Measurements from ENCODE around the gene ELF5. TPM values are rescaled to one million over a fixed set of nuclear protein-coding genes. Genes with fewer than 3 reads are reported as not detected.

The ELF5 gene
- polyA plus RNA-seq, 6 donors from 2014 or later, result not detected

DNA sequence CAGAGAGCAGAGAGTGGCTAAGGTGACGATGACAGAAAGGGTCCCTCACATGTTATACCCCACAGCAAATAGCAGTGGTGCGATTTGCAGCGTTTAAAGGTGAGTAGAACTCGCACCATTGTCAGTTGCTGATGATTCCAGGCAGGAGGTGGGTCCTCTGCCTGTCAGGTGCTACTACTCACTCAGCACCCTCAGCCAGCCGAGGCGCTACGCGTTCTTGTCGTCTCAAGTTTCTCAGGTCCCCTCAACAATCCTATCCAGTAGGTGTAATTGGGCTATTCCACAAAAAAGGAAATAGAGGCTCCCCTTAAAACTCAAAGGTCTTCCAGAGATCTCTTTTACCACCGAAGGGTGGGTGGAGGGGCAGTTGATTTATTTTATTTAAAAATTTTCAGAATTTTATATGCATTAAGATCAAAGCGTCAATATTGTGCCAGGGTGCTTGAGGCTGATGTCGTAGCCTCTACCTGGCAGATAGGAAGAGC, 18.3 kb downstream of the ELF5 start:
- DNase-seq, result no peak
- no peaks in the 10 kb centered on the region for H3K36me3 Mint-ChIP-seq
- no peaks in the 10 kb centered on the region for H3K9me3 Mint-ChIP-seq
- H3K4me1 Mint-ChIP-seq, result no peaks in the 10 kb centered on the region
- H3K4me3 Mint-ChIP-seq, result no peak overlapping the region
- ATAC-seq (ENCODE audit: low read depth in 2 of 2), result no peak
- no peak overlapping the region for H3K27ac Mint-ChIP-seq
- peaks cover 6 to 22% (median 10%) of the 10 kb centered on the region in 3 donors for H3K27me3 Mint-ChIP-seq

DNA sequence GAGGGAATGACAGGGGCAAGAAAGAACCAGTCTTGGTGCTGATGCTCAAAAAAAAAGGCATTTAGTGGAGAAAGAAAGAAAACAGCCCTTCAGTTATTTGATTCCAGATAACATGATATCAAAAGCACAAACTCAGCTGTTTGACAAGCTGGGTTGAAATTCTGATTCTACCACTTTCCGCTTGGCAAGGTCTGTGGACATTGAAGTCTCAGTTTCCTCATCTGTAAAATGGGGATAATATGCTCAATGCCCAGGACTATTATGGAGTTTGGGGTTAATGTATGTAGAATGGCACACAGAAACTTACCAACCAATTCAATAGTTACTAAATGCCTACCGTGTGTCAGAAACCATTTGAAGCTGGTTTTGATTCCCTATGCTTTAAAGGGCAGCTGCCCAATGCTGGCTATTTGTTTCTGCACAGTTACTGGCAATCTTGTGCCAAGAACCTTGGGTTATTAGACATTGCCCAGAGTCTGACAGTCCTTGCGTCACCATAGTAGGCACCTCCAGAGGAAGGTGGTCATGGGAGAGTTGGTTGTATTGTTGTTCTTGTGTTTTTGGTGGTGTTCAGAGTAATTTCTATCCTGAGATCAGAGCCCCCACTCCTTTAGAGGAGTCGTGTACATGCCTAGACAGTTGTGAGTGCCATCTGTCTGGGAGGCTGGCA, 19.5 kb downstream of the ELF5 start:
- no peaks in the 10 kb centered on the region for H3K9me3 Mint-ChIP-seq
- DNase-seq, result no peak

GRCh38 chr11:34493468-34493867, 20.1 kb downstream of the ELF5 start:
- no peak for ATAC-seq (ENCODE audit: low read depth in 2 of 2)
- no peaks in the 10 kb centered on the region for H3K9me3 Mint-ChIP-seq
- H3K4me1 Mint-ChIP-seq, result no peaks in the 10 kb centered on the region
- DNase-seq, result no peak
- no peaks in the 10 kb centered on the region for H3K36me3 Mint-ChIP-seq
- peaks cover 3 to 15% (median 6%) of the 10 kb centered on the region in 3 donors for H3K27me3 Mint-ChIP-seq
- no peak overlapping the region for H3K4me3 Mint-ChIP-seq
- H3K27ac Mint-ChIP-seq, result no peak overlapping the region

More for the DNA sequence above, 19.5 kb downstream of the ELF5 start:
- Mint-ChIP-seq H3K4me1 (no peaks in the 10 kb centered on the region), H3K4me3 (no peak overlapping the region), H3K36me3 (no peaks in the 10 kb centered on the region), H3K27me3 (peaks cover 3 to 15% (median 6%) of the 10 kb centered on the region in 3 donors), H3K27ac (no peak overlapping the region)
- ATAC-seq (ENCODE audit: low read depth in 2 of 2), result no peak

DNA sequence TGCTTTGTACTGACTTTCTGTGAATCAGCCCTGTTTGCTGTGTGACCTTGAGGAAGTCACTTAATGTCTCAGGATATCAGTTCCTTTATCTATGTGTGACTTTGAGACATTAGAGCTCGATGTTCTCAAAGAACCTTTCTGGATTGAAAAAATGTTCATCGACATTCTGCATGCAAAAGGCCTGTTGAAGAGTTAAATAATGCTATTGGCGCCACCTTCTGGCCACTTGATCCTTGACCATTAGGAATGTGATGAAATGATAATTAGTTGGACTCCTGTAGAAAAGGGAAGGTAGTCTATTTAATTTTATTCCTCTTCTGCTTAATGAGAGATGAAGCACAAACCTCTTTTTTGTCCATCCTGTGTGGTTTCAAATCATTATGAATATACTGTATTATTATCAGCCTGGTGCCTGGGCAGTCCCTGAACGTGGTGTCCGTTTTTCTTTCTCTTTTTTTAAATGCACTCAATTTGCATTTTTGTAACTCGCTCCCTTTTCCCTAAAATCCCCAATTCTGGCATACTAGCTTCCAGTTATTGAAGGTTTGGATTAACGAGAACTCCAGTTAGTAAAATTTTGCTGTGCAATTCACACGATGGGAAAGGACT, 20.7 kb downstream of the ELF5 start:
- peak overlapping the region in 1 of 6 donors; percentile 5 for H3K27ac Mint-ChIP-seq
- H3K36me3 Mint-ChIP-seq, result no peaks in the 10 kb centered on the region
- H3K9me3 Mint-ChIP-seq, result no peaks in the 10 kb centered on the region
- DNase-seq, result peak; percentile 28
- no peaks in the 10 kb centered on the region for H3K4me1 Mint-ChIP-seq
- ATAC-seq (ENCODE audit: low read depth in 2 of 2), result no peak
- H3K27me3 Mint-ChIP-seq, result peaks cover 3 to 15% (median 6%) of the 10 kb centered on the region in 3 donors
- no peak overlapping the region for H3K4me3 Mint-ChIP-seq

DNA sequence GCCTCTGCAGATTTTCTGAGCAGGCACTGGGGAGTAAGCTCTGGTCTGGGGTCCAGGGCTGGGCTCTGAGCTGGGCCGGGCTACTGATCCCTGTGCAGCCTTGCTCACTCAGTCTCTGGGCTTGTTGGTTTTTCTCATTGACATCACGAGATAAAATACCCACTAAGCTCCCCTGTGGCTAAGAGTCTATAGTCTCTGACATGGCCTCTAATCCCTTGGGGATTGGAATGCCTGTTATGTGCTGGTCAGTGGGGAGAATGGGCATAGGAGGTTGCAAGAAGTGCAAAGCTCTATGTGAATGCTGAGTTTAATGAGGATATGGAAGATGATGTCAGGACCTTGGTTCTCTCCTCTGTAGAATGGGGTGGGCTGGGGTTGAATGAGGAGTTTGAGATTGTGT, 23.3 kb downstream of the ELF5 start:
- H3K4me3 Mint-ChIP-seq, result no peak overlapping the region
- H3K4me1 Mint-ChIP-seq, result no peaks in the 10 kb centered on the region
- DNase-seq (no peak), ATAC-seq (ENCODE audit: low read depth in 2 of 2) (no peak)
- no peaks in the 10 kb centered on the region for H3K36me3 Mint-ChIP-seq
- H3K9me3 Mint-ChIP-seq, result no peaks in the 10 kb centered on the region
- peaks cover 3 to 8% (median 6%) of the 10 kb centered on the region in 3 donors for H3K27me3 Mint-ChIP-seq
- peak overlapping the region in 1 of 6 donors; percentile 26 for H3K27ac Mint-ChIP-seq

- Mint-ChIP-seq H3K4me1 (no peaks in the 10 kb centered on the region), H3K9me3 (no peaks in the 10 kb centered on the region), H3K27ac (no peak overlapping the region), H3K36me3 (no peaks in the 10 kb centered on the region), H3K4me3 (no peak overlapping the region), H3K27me3 (no peaks in the 10 kb centered on the region)
- ATAC-seq (ENCODE audit: low read depth in 2 of 2) (no peak), DNase-seq (no peak)
These were observed 24.6 kb downstream of the ELF5 start for GRCh38 chr11:34488855-34489557.

DNA sequence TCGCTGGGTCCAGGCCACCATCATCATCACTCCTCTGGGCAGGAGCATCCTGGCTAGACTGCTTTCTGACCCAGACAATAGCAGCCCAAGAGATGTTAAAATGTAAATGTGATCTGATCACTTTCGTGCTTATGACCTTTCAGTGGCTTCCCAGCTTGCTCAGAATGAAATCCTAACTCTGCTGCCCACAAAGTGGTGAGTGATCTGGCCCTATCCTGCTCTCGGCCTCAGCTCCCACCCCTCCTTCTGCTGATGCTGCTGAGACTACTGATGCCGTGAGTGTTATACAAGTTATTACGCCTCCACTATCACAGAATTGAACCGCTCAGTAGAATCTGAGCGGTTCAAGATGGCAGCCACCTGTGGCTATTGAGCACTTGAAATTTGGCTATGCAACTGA, 26.2 kb downstream of the ELF5 start:
- ATAC-seq (ENCODE audit: low read depth in 2 of 2), result no peak
- no peaks in the 10 kb centered on the region for H3K4me1 Mint-ChIP-seq

GRCh38 chr11:34483106-34483874, 30.3 kb downstream of the ELF5 start:
- no peaks in the 10 kb centered on the region for H3K9me3 Mint-ChIP-seq
- no peaks in the 10 kb centered on the region for H3K4me1 Mint-ChIP-seq
- no peak overlapping the region for H3K4me3 Mint-ChIP-seq
- H3K27me3 Mint-ChIP-seq, result peaks cover 0 to 4% (median 0%) of the 10 kb centered on the region in 3 donors
- H3K36me3 Mint-ChIP-seq, result no peaks in the 10 kb centered on the region
- DNase-seq (no peak), ATAC-seq (ENCODE audit: low read depth in 2 of 2) (no peak)
- no peak overlapping the region for H3K27ac Mint-ChIP-seq

More for the DNA sequence above, 26.2 kb downstream of the ELF5 start:
- no peaks in the 10 kb centered on the region for H3K36me3 Mint-ChIP-seq
- no peak for DNase-seq
- H3K4me3 Mint-ChIP-seq, result no peak overlapping the region
- H3K9me3 Mint-ChIP-seq, result no peaks in the 10 kb centered on the region
- H3K27me3 Mint-ChIP-seq, result peaks cover 0 to 4% (median 0%) of the 10 kb centered on the region in 3 donors
- H3K27ac Mint-ChIP-seq, result no peak overlapping the region

DNA sequence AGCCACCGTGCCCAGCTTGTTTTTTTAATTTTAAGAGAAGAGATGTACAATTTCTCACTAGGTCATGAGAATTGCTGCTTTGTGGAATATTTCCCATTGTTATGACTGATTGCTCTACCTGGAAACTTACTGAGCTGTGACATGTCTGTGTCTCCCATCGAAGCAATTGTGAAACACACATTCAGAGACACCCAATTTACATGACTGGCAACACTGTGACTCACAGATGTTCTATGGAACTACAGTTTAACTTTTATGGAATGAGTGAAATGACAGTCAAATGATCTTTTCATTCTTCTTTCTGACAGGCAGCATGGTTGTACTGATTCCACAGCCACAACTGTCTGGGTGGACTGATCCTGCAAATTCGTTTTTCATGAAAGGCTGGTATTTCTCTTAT, 32.3 kb downstream of the ELF5 start:
- DNase-seq, result no peak
- peaks cover 0 to 4% (median 0%) of the 10 kb centered on the region in 3 donors for H3K27me3 Mint-ChIP-seq
- no peak overlapping the region for H3K4me3 Mint-ChIP-seq
- peaks cover 0 to 4% (median 0%) of the 10 kb centered on the region in 7 donors for H3K9me3 Mint-ChIP-seq
- H3K4me1 Mint-ChIP-seq, result no peaks in the 10 kb centered on the region
- ATAC-seq (ENCODE audit: low read depth in 2 of 2), result no peak
- no peak overlapping the region for H3K27ac Mint-ChIP-seq
- no peaks in the 10 kb centered on the region for H3K36me3 Mint-ChIP-seq

DNA sequence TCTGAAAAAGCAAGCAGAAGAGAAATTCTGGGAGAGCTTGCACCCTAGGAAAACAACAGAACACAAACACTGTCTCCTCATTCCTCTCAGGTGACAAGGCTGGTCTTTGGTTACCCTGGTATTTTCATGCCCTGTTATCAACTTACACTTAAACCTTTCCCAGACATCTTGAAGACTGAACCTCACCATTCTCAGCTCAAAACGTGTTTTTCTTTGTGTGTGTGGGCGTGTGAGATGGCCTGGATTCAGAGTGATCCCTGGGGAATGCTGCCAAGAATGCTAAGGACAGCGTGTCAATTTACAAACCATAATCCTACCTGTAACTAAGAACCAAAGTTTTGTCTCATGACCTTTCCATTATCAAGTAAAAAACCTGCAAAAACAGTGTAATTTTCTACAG, 33.3 kb downstream of the ELF5 start:
- Mint-ChIP-seq H3K36me3 (no peaks in the 10 kb centered on the region), H3K4me1 (no peaks in the 10 kb centered on the region), H3K4me3 (no peak overlapping the region), H3K27me3 (peaks cover 0 to 4% (median 0%) of the 10 kb centered on the region in 3 donors), H3K9me3 (peaks cover 0 to 4% (median 0%) of the 10 kb centered on the region in 7 donors), H3K27ac (no peak overlapping the region)
- DNase-seq (no peak), ATAC-seq (ENCODE audit: low read depth in 2 of 2) (no peak)

DNA sequence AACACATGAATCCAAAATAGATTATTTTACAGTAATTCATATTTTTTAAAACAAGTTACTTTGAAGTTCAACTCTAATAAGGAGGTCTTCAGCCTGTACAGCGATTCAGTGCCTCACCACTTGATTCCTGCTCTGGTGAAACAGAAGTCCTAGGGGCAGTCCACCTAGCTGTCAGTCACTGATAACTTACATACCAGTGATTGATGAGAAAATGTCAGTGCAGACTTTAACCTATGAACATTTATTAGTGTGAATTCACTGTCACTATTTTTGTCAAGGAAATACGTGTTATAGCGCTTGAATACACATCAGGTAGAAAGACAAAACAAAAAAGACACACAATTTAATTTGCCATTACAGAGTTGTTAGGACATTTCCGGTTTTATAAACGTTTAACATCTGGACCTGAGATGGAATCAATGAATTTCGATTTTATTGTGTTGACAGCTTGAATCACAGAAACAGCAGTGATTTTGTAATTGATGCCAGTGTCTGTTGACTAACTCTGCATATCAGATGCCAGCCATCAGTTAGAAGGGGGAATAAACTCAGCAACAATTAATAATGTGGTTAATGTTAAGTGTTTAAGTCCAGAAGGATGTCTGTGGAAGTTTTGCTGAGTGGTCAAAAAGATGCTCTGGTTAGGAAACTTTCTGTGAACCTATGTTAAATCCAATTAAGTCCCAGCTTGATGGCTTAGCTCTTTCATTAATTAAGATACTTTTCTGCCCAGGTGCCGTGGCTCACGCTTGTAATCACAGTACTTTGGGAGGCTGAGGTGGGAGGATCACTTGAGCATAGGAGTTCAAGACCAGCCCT, 34.5 kb downstream of the ELF5 start:
- Mint-ChIP-seq H3K27ac (no peak overlapping the region), H3K27me3 (peaks cover 0 to 4% (median 0%) of the 10 kb centered on the region in 3 donors), H3K36me3 (no peaks in the 10 kb centered on the region), H3K4me1 (no peaks in the 10 kb centered on the region), H3K9me3 (peaks cover 0 to 4% (median 0%) of the 10 kb centered on the region in 7 donors), H3K4me3 (no peak overlapping the region)
- no peak for DNase-seq
- no peak for ATAC-seq (ENCODE audit: low read depth in 2 of 2)

GRCh38 chr11:34476849-34477248, 36.7 kb downstream of the ELF5 start:
- no peak overlapping the region for H3K27ac Mint-ChIP-seq
- H3K36me3 Mint-ChIP-seq, result peaks cover 11 to 15% of the 10 kb centered on the region in 2 donors
- DNase-seq (no peak), ATAC-seq (ENCODE audit: low read depth in 2 of 2) (no peak)
- H3K4me1 Mint-ChIP-seq, result no peaks in the 10 kb centered on the region
- no peaks in the 10 kb centered on the region for H3K27me3 Mint-ChIP-seq
- H3K4me3 Mint-ChIP-seq, result no peak overlapping the region
- H3K9me3 Mint-ChIP-seq, result peaks cover 0 to 4% (median 0%) of the 10 kb centered on the region in 7 donors

Data from naive B cell (primary cell).